Suppressor macrophage treated with lipopolysaccharide for 4 hours (primary cell): ENCODE data around the gene RFX1.

ENCODE experiments used
- DNase-seq: peaks from one replicate; pipeline ENCODE4 v3.0.0-alpha.2; 2020

Gene RFX1

DNA sequence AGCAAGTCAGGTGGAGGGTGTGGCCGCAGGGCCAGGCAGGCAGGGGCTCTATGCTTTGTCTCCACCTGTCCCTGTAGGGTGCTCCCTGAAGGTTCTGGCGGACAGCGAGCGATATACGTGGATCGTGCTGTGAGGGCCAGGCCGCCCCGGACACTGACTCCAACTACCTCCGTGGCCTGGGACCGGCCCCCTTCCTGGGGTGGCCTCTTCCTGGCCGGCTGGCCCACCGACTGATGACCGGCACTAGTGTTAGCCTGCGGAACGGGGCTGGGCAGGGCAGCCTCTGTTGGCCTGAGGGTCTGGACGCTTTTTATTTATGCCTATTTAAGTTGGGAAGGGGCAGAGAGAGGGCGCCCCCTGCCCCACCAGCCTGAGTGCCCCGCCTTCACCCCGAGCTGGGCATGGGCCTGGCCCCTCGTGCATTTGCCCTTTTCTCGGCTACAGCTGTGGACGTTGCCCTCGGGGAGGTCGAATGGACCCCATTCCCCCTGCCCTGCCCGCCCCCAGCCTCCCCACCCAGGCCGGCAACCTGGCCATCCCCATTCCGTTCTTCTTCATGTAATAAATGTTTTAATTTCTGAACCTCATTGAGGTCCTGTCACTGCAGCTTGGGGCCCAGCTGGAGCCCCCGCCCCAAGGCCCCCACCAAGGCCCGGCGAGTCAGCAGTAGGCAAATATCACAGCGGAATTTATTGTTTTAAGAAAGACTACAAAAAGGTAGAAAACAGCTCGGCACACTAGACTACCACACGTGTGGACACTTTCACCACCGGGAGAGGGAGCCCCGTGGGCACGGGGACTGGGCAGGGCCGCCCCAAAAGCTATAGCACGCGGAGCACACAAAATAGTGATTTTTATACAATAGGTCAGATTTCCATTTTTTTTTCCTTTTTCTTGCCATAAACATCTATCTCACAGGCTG is 45.0 kb downstream of the RFX1 start:
- DNase-seq, result no peak

DNA sequence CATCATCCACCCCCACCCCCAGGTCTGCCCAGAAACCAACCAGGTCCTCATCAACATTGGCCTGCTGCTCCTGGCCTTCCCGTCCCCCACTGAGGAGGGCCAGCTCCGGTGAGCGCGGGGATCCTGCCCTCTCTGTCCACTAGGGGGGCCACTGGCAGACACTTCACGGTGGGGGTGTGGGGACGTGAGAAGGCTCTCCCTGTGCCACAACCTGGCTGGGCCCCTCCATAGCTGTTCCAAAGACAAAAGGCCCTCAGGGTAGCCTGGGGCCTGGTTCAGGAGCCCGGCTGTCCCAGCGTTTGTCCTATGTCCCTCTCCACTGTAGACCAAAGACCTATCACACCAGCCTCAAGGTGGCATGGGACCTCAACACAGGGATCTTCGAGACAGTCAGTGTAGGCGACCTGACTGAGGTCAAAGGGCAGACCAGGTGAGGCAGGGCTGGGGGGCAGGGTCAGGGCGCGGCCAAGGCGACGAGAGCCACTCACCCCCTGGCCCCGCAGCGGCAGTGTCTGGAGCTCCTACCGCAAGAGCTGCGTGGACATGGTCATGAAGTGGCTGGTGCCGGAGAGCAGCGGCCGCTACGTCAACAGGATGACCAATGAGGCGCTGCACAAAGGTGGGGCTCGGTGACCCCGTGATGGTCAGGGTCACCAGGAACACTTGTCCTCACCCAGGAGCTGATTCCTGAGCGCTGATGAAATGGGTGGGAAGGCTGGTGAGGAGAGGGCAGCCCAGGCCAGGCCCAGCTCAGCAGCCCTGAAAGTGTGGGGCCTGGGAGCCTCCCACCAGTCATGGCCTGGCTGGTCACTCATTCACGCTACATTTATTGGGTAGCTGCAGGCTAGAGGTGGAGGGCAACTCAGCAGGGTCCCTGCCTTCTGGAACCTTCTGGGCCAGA is 45.9 kb downstream of the RFX1 start:
- no peak for DNase-seq

DNA sequence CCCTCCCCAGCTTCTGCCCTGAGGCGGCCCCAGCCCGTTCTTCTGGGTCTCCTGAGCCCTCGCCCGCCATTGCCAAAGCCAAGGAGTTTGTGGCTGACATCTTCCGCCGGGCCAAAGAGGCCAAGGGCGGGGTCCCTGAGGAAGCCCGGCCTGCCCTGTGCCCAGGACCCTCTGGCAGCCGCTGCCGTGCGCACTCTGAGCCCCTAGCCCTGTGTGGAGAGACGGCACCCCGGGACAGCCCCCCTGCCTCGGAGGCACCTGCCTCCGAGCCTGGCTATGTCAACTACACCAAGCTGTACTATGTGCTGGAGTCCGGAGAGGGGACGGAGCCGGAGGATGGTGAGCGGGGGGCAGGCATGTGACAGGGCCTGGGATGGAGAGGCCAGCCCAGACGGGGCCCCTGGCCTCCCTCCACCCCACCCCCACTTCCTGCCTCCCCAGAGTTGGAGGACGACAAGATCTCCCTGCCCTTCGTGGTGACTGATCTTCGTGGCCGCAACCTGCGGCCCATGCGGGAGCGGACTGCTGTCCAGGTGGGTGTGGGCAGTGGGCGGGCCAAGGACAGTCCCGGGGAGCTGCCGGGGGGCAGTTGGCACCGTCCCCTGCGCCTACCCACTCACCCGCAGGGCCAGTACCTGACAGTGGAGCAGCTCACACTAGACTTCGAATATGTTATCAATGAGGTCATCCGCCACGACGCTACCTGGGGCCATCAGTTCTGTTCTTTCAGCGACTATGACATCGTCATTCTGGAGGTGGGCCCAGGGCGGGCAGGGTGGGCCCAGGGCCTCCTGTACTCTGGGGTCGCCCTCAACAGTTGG is 46.8 kb downstream of the RFX1 start:
- DNase-seq, result no peak

DNA sequence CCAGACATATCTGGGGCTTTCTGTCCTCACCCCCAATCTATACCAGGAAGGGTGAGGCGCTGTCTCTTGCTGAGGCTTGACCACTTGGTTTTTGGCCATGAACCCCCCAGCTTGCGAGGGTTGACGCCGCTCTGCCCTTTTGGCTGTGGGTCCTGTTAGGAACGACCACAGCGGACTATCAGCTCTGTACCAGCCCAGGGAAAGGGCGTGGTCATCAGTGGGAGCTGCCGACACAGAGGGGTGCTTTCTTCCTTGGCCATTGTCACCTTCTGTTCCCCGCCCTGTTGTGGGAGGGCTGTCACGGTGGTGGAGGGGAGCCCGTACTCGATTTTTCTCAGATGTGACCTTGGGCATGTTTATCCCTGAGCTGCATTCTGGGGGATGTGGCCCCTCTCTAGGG is 48.1 kb downstream of the RFX1 start:
- no peak for DNase-seq

DNA sequence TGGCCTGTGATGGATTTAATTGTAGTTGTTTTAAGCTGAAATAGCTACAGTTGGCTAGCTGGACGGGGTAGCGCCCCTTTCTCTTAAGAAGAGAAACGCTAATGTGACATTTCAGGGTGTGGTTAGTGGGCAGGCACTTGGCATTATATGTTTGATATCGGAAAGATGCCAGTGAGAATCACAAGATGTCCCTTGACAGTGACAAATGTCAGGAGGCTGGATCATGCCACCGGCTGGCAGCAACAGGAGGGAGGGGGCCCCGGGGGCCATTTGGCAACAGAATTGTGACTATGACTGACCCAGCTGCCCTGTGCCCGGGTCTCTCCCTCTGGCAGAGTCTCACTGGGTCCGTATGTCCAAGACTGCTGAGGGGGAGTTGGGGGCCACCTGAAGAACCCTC is 49.1 kb downstream of the RFX1 start:
- no peak for DNase-seq

GRCh38 chr19:13956365-13956744 is 49.8 kb downstream of the RFX1 start:
- DNase-seq, result no peak

GRCh38 chr19:13955662-13956364 is 50.3 kb downstream of the RFX1 start:
- no peak for DNase-seq

- DNase-seq, result no peak
Observed at GRCh38 chr19:13954185-13954584, 51.9 kb downstream of the RFX1 start.

DNA sequence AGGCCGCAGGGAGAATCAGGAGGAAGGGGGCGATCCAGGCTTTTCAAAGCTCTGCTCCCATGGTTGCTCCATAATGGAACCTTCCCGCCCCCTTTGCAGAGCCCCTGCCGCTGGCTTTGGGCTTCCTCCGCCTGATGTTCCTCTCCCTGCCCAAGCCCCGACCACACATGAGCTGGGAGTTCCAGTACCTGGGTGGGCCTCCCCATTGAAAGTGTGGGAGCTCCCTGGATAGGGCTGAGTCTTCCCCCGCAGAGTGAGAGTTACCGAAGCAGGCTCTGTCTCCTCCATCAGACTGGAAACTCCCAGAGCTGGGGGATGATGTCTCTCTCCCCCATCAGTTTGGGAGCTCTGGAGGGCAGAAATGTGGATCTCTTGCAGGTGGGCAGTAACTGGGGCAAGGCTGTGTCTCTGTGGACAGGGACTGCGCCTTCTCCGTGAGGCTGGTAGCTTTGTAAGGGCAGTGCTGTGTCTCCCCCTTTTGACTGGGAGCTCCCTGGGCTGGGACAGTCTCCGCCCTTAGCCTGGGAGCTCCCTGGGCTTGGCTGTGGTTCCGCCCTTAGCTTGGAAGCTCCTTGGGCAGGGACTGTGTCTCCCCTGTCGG is 53.1 kb downstream of the RFX1 start:
- DNase-seq, result peak; percentile 28

DNA sequence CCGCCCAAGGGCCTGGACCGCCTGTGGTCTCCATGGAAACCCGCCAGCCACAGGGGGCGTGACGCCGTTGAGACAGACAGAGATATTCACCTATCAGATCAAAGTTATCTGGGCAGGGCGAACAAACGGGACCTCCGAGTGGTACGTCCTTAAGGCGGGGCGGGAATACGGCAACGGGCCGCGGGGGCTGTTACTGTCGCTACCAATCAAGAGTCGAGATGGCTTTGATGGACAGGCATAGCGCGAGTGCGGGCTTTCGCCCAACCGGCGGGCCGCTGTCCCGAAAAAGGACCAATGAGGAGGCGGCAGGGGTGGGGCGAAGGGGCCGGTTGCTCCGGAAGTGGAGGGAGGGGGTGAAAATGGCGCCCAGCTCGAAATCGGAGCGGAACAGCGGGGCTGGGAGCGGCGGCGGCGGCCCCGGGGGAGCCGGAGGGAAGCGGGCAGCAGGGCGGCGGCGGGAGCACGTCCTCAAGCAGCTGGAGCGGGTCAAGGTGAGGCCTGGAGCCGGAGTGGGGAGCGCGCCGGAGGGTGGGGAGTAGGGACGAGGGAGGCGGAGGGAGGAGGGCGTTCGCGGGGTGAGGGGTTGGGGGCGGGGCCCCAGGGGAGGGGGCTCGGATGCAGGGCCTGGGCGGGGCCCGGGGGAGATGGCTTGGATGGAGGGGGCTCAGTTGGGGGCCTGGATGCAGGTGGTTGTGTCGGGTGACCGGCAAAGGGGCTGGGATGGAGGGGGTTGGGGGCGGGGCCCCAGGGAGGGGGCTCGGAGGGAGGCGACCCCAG is 53.8 kb downstream of the RFX1 start, which contains the start of gene DCAF15:
DCAF15 (plus strand) TSS at position 356 of the 777 bp plus-strand sequence; CDS start at position 360, 4 bp downstream.
- DNase-seq, result peak; percentile 100

DNA sequence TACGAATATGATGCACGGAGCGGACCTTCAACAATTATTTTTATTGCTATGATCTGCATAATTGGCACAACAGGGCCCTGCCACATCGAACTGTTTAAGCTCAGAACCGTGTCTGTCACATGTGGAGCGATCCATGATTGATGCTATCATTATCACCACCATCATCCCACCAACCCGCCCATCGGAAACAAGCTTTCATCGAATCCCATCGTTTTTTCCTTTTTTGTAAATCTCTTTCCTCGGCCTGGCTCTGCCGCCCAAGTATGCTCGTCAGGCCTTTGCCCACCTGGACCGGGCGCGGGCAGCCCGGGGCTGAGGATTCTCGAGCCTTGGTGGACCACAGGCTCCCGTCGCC is 54.3 kb downstream of the RFX1 start:
- no peak for DNase-seq

DNA sequence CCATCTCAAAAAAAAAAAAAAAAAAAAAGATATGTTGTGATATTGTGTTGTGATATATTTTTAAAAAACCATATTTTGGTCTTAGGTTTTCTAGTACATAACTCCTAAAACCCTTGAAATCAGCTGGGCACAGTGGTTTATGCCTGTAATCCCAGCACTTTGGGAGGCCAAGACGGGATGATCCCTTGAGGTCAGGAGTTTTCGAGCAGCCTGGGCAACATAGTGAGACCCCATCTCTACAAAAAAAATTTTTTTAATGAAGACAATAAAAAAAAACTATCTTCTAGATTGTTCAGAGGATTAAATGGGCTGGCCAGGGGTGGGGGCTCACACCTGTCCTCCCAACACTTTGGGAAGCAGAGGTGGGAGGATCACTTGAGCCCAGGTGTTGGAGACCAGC is 55.1 kb downstream of the RFX1 start:
- no peak for DNase-seq

- DNase-seq, result no peak
Observed at GRCh38 chr19:13946414-13946813, 59.7 kb downstream of the RFX1 start.

- DNase-seq, result no peak
Observed at GRCh38 chr19:13942023-13942684, 64.0 kb downstream of the RFX1 start.

- no peak for DNase-seq
Observed at GRCh38 chr19:13938301-13939064, 67.6 kb downstream of the RFX1 start, which contains the start of gene PODNL1. TSS of gene PODNL1 (minus strand) at chr19:13938417. CDS start at chr19:13938181, 236 bp downstream.

GRCh38 chr19:13937479-13938300 is 68.4 kb downstream of the RFX1 start:
- DNase-seq, result no peak

DNA sequence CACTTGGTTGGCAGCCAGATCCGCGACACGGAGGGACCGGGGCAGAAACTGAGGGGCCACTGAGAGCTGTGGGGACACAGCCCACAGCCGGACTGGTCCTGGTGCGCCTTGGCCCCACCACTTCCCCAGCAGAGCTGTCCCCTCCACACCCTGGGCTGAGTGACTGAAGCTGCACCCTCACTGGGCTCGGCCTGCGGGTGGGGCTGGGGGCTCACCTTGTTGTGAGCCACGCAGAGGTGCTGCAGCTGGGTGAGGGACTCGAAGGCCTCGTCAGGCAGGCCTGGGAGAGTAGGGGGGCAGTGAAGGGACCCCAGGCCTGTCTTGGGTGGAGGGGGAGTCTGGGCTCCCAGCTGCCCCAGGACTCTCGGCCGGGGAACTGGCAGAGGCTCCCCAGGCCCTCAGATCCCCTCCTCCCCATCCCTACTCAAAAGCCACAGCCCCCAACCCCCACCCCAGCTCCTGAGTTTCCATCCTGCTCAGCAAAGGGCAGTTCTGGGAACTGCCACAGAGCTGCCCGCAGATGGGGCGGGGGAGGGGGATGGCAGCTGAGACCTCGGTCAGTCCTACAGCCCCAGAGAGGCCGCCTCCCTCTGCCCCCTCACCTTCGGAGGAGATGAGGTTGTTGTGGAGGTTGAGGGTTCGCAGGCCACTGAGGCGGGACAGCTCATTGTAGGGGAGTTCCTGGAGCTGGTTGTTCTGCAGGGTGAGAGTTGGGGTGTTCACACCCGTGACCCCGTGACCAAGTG is 70.2 kb downstream of the RFX1 start:
- no peak for DNase-seq

- no peak for DNase-seq
Observed at GRCh38 chr19:13934785-13935109, 71.4 kb downstream of the RFX1 start.
